Activated CD4-positive, alpha-beta T cell treated with anti-CD3 and anti-CD28 coated beads, Interleukin-2, amount 10 ng/mL, durations not matched to agents 7 days and 5 days (primary cell): Measurements from ENCODE around the gene CFAP91. TPM values are rescaled to one million over a fixed set of nuclear protein-coding genes. Genes with fewer than 3 reads are reported as not detected.

ENCODE experiments used
- CTCF ChIA-PET: fragments of 350-600 bp; sonication (Branson Sonifier 250); formaldehyde crosslinking; loops from one replicate; lab custom pipeline; 2021; ENCODE audit warnings: antibody characterized with exemption; lab: Charles Lee
- POLR2A ChIA-PET: fragments of 350-600 bp; sonication (Branson Sonifier 250); formaldehyde crosslinking; loops from one replicate; lab custom pipeline; 2021; ENCODE audit warnings: antibody characterized with exemption; lab: Charles Lee
- DNase-seq: peaks from one replicate; pipeline ENCODE4 v3.0.0-alpha.2; 2020
- H3K27ac Mint-ChIP-seq: one replicate; pipeline ENCODE4 v1.8.0; 2021; ENCODE audit warnings: mild to moderate bottlenecking, moderate library complexity, mixed read lengths
- H3K27me3 Mint-ChIP-seq: one replicate; pipeline ENCODE4 v1.8.0; 2021; ENCODE audit warnings: mixed read lengths
- H3K36me3 Mint-ChIP-seq: one replicate; pipeline ENCODE4 v1.8.0; 2021; ENCODE audit warnings: low read depth, mixed read lengths
- H3K4me1 Mint-ChIP-seq: one replicate; pipeline ENCODE4 v1.8.0; 2021; ENCODE audit warnings: mixed read lengths
- H3K4me3 Mint-ChIP-seq: one replicate; pipeline ENCODE4 v1.8.0; 2021; ENCODE audit warnings: mild to moderate bottlenecking, moderate library complexity, mixed read lengths
- H3K9me3 Mint-ChIP-seq: one replicate; pipeline ENCODE4 v1.8.0; 2021; ENCODE audit warnings: mixed read lengths
- total RNA-seq, 2 experiments: library from RNA; stranded (reverse); gene quantifications; one replicate each; pipeline ENCODE4 v1.2.3, GENCODE V29; 2021

Gene CFAP91
- total RNA-seq, 2 experiments from 2014 or later, result not detected

GRCh38 chr3:119729996-119730395, 27.2 kb downstream of the CFAP91 start:
- CTCF ChIA-PET, result no interaction called here
- DNase-seq, result no peak

GRCh38 chr3:119731560-119732343, 28.9 kb downstream of the CFAP91 start:
- DNase-seq, result no peak
- Mint-ChIP-seq H3K9me3 (no peaks in the 10 kb centered on the region), H3K36me3 (no peaks in the 10 kb centered on the region), H3K27ac (no peak overlapping the region), H3K4me3 (no peak overlapping the region), H3K4me1 (no peaks in the 10 kb centered on the region), H3K27me3 (peaks cover 9% of the 10 kb centered on the region)
- POLR2A ChIA-PET, result interaction anchor here (0.6 kb wide), 1 partner anchor 16 kb away, joined by 3 read pairs; no protein-coding TSS in a partner anchor
- CTCF ChIA-PET, result interaction anchor here (0.9 to 1.2 kb wide), 3 partner anchors 10 to 19 kb away, joined by 3 to 4 read pairs (median 3); no protein-coding TSS in a partner anchor

More at GRCh38 chr3:119729996-119730395, 27.2 kb downstream of the CFAP91 start:
- Mint-ChIP-seq H3K27ac (no peak overlapping the region), H3K4me3 (no peak overlapping the region), H3K9me3 (no peaks in the 10 kb centered on the region), H3K27me3 (peaks cover 8% of the 10 kb centered on the region), H3K4me1 (no peaks in the 10 kb centered on the region), H3K36me3 (no peaks in the 10 kb centered on the region)
- POLR2A ChIA-PET, result no interaction called here

GRCh38 chr3:119733812-119734211, 31.0 kb downstream of the CFAP91 start:
- no peak for DNase-seq
- Mint-ChIP-seq H3K9me3 (no peaks in the 10 kb centered on the region), H3K27me3 (peaks cover 9% of the 10 kb centered on the region), H3K4me1 (no peaks in the 10 kb centered on the region), H3K27ac (no peak overlapping the region), H3K36me3 (no peaks in the 10 kb centered on the region), H3K4me3 (no peak overlapping the region)
- POLR2A ChIA-PET, result no interaction called here
- CTCF ChIA-PET, result no interaction called here

GRCh38 chr3:119738741-119739140, 35.9 kb downstream of the CFAP91 start:
- Mint-ChIP-seq H3K27ac (no peak overlapping the region), H3K4me1 (no peaks in the 10 kb centered on the region), H3K9me3 (no peaks in the 10 kb centered on the region), H3K36me3 (no peaks in the 10 kb centered on the region), H3K4me3 (no peak overlapping the region), H3K27me3 (peaks cover 16% of the 10 kb centered on the region)
- CTCF ChIA-PET, result interaction anchor here (0.6 kb wide), 1 partner anchor 177 kb away, joined by 5 read pairs; no protein-coding TSS in a partner anchor
- DNase-seq, result no peak
- POLR2A ChIA-PET, result no interaction called here

DNA sequence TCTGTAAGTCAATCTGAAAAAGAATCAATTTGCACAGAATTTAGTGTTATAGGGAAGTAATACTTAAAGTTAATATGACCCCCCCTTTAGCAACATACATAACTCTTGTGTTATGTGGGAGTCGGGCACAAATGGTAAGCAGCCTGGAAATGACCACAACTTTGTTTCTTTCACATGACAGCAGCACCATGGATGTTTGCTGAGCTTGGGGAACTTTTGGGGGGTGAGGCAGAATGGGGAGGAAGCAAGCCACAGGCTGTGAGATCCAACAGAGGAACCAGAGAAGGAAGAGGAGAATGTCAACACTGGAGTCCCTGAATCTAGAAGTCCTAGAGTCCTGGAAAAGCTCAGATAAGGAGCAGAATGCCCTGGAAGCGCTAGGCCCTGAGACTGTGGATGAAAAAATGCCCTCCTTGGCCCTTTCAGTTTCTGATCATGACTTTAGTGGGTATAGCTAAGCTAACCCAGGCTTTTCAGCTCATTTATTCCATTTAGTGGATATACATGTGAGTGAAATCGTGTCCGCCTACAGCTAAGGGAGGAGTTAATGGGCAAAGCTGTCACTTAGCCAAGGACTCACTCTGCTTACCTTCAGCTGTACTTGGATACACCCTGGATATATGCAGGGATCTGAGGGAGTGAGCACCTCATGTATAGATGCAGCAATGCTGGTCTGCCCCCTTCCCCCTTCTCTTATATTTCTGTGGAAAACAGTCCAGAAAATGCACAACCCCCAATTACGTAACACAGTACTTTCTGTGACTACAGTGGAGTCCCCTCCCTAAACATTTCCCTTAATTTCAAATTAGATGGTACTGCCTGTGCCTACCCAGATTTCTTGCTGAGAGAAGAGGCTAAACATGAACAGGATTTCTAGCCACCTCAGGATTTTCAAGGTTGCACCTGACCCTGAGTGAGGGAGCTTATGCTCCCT, 39.1 kb downstream of the CFAP91 start:
- Mint-ChIP-seq H3K27ac (no peak overlapping the region), H3K4me3 (no peak overlapping the region), H3K36me3 (no peaks in the 10 kb centered on the region), H3K27me3 (peaks cover 23% of the 10 kb centered on the region), H3K4me1 (no peaks in the 10 kb centered on the region), H3K9me3 (no peaks in the 10 kb centered on the region)
- CTCF ChIA-PET, result interaction anchor here (0.6 to 1.2 kb wide), 3 partner anchors 9 to 207 kb away, joined by 3 to 4 read pairs (median 3); no protein-coding TSS in a partner anchor
- no peak for DNase-seq
- POLR2A ChIA-PET, result no interaction called here

DNA sequence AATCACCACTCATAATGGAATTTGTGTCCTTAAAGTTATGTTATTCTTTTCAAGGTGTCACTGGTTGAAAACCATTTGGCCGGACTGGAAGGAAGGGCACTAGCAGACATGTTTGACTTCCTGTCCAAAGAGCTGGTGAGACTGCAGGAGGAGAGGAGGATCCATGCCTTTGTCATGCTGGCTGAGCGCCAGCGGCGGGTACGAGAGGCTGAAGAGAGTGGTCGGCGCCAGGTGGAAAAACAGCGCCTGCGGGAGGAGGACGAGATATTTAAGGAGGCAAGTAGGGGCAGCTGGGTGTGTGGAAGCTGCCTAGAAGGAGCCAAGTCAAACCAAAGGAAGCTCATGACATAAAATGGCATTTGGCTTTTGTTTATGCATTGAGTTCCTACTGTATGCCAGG, 41.1 kb downstream of the CFAP91 start:
- no peak for DNase-seq
- CTCF ChIA-PET, result interaction anchor here (1.1 to 1.4 kb wide), 2 partner anchors 11 to 309 kb away, joined by 3 to 4 read pairs; no protein-coding TSS in a partner anchor
- no peaks in the 10 kb centered on the region for H3K36me3 Mint-ChIP-seq
- no peak overlapping the region for H3K27ac Mint-ChIP-seq
- H3K27me3 Mint-ChIP-seq, result peaks cover 34% of the 10 kb centered on the region
- no peaks in the 10 kb centered on the region for H3K4me1 Mint-ChIP-seq
- POLR2A ChIA-PET, result no interaction called here
- H3K4me3 Mint-ChIP-seq, result no peak overlapping the region
- H3K9me3 Mint-ChIP-seq, result no peaks in the 10 kb centered on the region

GRCh38 chr3:119745942-119746341, 43.1 kb downstream of the CFAP91 start:
- no peak overlapping the region for H3K27ac Mint-ChIP-seq
- DNase-seq, result no peak
- no peaks in the 10 kb centered on the region for H3K9me3 Mint-ChIP-seq
- H3K4me3 Mint-ChIP-seq, result no peak overlapping the region
- ChIA-PET CTCF (no interaction called here), POLR2A (no interaction called here)
- peaks cover 37% of the 10 kb centered on the region for H3K27me3 Mint-ChIP-seq
- H3K4me1 Mint-ChIP-seq, result no peaks in the 10 kb centered on the region
- H3K36me3 Mint-ChIP-seq, result no peaks in the 10 kb centered on the region

DNA sequence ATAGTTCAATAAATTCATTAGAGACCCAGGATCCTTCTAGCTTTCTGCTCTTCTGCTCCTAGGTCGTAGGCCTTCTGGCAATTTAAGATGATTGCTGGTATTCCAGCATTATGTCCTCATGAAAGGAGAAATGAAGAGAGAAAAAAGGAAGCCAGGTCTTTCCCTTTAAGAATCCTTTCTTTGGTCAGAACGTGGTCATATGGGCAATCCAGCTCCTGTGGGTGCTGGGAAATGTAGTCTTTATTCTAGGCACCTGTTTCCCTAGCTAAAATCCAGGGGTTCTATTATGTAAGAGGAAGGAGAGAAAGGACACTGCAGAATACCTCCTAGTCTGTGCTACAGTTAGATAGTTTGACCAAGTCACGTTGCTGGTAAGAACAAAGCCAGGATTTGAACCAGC, 43.6 kb downstream of the CFAP91 start:
- CTCF ChIA-PET, result no interaction called here

GRCh38 chr3:119747357-119747756, 44.5 kb downstream of the CFAP91 start:
- H3K27me3 Mint-ChIP-seq, result peaks cover 39% of the 10 kb centered on the region
- DNase-seq, result no peak
- ChIA-PET POLR2A (interaction anchor here (0.7 kb wide), 1 partner anchor 15 kb away, joined by 3 read pairs; no protein-coding TSS in a partner anchor), CTCF (interaction anchor here (0.7 to 1.0 kb wide), 2 partner anchors 17 to 531 kb away, joined by 3 read pairs; no protein-coding TSS in a partner anchor)
- H3K27ac Mint-ChIP-seq, result no peak overlapping the region
- H3K4me3 Mint-ChIP-seq, result no peak overlapping the region
- no peaks in the 10 kb centered on the region for H3K4me1 Mint-ChIP-seq
- peaks cover 3% of the 10 kb centered on the region for H3K9me3 Mint-ChIP-seq
- no peaks in the 10 kb centered on the region for H3K36me3 Mint-ChIP-seq

More for the DNA sequence above, 43.6 kb downstream of the CFAP91 start:
- Mint-ChIP-seq H3K36me3 (no peaks in the 10 kb centered on the region), H3K9me3 (no peaks in the 10 kb centered on the region), H3K27me3 (peaks cover 37% of the 10 kb centered on the region), H3K27ac (no peak overlapping the region), H3K4me1 (no peaks in the 10 kb centered on the region), H3K4me3 (no peak overlapping the region)
- DNase-seq, result no peak
- POLR2A ChIA-PET, result no interaction called here

- H3K27ac Mint-ChIP-seq, result no peak overlapping the region
- no peak overlapping the region for H3K4me3 Mint-ChIP-seq
- H3K4me1 Mint-ChIP-seq, result no peaks in the 10 kb centered on the region
- peaks cover 47% of the 10 kb centered on the region for H3K27me3 Mint-ChIP-seq
- no peaks in the 10 kb centered on the region for H3K36me3 Mint-ChIP-seq
- ChIA-PET POLR2A (no interaction called here), CTCF (no interaction called here)
- DNase-seq, result no peak
- H3K9me3 Mint-ChIP-seq, result peaks cover 3% of the 10 kb centered on the region
Observed at GRCh38 chr3:119748991-119749390, 46.2 kb downstream of the CFAP91 start.

DNA sequence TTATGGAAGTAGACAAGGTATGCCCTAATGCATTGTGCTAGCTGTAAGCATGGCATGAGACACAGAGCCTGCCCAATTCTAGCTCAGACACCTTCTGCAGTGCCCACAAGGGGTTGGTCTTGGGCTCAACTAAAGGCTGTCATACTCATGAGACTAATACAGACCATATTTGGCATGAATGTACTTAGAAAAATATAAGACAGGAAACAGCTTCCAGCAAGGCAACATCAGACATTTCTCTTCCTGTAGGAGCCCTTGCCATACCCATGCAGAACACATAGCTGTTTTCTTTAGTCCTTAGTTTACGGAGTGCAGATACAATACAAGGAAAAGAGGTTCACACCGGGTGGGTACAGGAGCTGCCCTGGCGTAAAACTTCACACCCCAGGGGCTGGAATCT, 48.6 kb downstream of the CFAP91 start:
- H3K4me1 Mint-ChIP-seq, result no peaks in the 10 kb centered on the region
- ChIA-PET CTCF (interaction anchor here (0.8 kb wide), 1 partner anchor 8 kb away, joined by 4 read pairs; no protein-coding TSS in a partner anchor), POLR2A (no interaction called here)
- H3K4me3 Mint-ChIP-seq, result no peak overlapping the region
- no peak overlapping the region for H3K27ac Mint-ChIP-seq
- peaks cover 3% of the 10 kb centered on the region for H3K9me3 Mint-ChIP-seq
- no peak for DNase-seq
- no peaks in the 10 kb centered on the region for H3K36me3 Mint-ChIP-seq
- H3K27me3 Mint-ChIP-seq, result peaks cover 56% of the 10 kb centered on the region
